SK-N-SH (cell line): Measurements from ENCODE around the gene SAP30L. TPM values are rescaled to one million over a fixed set of nuclear protein-coding genes. Genes with fewer than 3 reads are reported as not detected.

Experiments
- CTCF ChIA-PET: fragments of 300-600, 350-600 bp; formaldehyde crosslinking; extraction: SDS; loops from one replicate; lab custom pipeline; 2021; lab: Yijun Ruan, JAX
- POLR2A ChIA-PET: fragments of 350-600 bp; sonication (Branson Sonifier 250); formaldehyde crosslinking; extraction: SDS; loops from one replicate; lab custom pipeline; 2020; ENCODE audit warnings: antibody characterized with exemption, inconsistent platforms; lab: Yijun Ruan, JAX
- DNase-seq: peaks from one replicate; pipeline ENCODE4 v3.0.0; 2012
- H2AFZ ChIP-seq: fragments of 200-600 bp; sonication (generic); 2 replicates; pipeline ENCODE4 v1.8.1; 2016; ENCODE audit warnings: antibody characterized with exemption, mild to moderate bottlenecking, low read depth
- H3F3A ChIP-seq: fragments of 200-600 bp; sonication (generic); replicated peaks from 2 replicates; pipeline ENCODE3; 2016; ENCODE audit warnings: antibody characterized with exemption, mild to moderate bottlenecking; ENCODE audit not compliant: insufficient read depth
- H3K27ac ChIP-seq, 2 experiments: fragments of 200-500 bp in 1 of 2; fragments of 200-600 bp in 1 of 2; sonication (Bioruptor generic) in 1 of 2; sonication (generic), shearing (Covaris generic) in 1 of 2; 2 replicates each; pipeline versions ENCODE4 v1.5.1 to v1.6.1; 2014 to 2016; ENCODE audit warnings: low read depth in 2 of 2, inconsistent platforms in 1 of 2, low read length in 1 of 2, mild to moderate bottlenecking in 1 of 2, mixed read lengths in 1 of 2
- H3K27me3 ChIP-seq: fragments of 200-600 bp; sonication (generic), shearing (Covaris generic); 2 replicates; pipeline ENCODE4 v1.6.1; 2016; ENCODE audit warnings: mixed run types; ENCODE audit not compliant: insufficient read depth
- H3K36me3 ChIP-seq, 2 experiments: fragments of 200-500 bp in 1 of 2; fragments of 200-600 bp in 1 of 2; sonication (Bioruptor generic) in 1 of 2; sonication (generic) in 1 of 2; replicated peaks in 1 of 2; 2 replicates each; pipeline versions ENCODE3 to v1.5.1; 2014 to 2016; ENCODE audit warnings: low read length in 1 of 2, mild to moderate bottlenecking in 1 of 2; ENCODE audit not compliant: insufficient read depth in 2 of 2, control insufficient read depth in 1 of 2
- H3K4me1 ChIP-seq, 2 experiments: fragments of 200-500 bp in 1 of 2; fragments of 200-600 bp in 1 of 2; sonication (Bioruptor generic) in 1 of 2; sonication (generic), shearing (Covaris generic) in 1 of 2; 2 replicates each; pipeline versions ENCODE4 v1.5.1 to v1.6.1; 2014 to 2016; ENCODE audit warnings: low read depth in 1 of 2, low read length in 1 of 2, mixed run types in 1 of 2; ENCODE audit not compliant: insufficient read depth in 2 of 2, control insufficient read depth in 1 of 2
- H3K4me2 ChIP-seq: fragments of 200-600 bp; sonication (generic), shearing (Covaris generic); 2 replicates; pipeline ENCODE4 v1.6.1; 2017; ENCODE audit warnings: mixed run types
- H3K4me3 ChIP-seq, 2 experiments: fragments of 200-500 bp in 1 of 2; fragments of 200-600 bp in 1 of 2; sonication (Bioruptor generic) in 1 of 2; sonication (generic), shearing (Covaris generic) in 1 of 2; 2 replicates each; pipeline versions ENCODE4 v1.5.1 to v1.8.1; 2014 to 2016; ENCODE audit warnings: low read depth in 2 of 2, inconsistent platforms in 1 of 2, low read length in 1 of 2, mild to moderate bottlenecking in 1 of 2, mixed read lengths in 1 of 2, moderate library complexity in 1 of 2
- H3K79me2 ChIP-seq: fragments of 200-600 bp; sonication (generic); 2 replicates; pipeline ENCODE4 v1.8.1; 2017; ENCODE audit warnings: mild to moderate bottlenecking; ENCODE audit not compliant: insufficient read depth
- H3K9ac ChIP-seq: fragments of 200-600 bp; sonication (generic); 2 replicates; pipeline ENCODE4 v1.6.1; 2017; ENCODE audit warnings: mixed run types
- H3K9me2 ChIP-seq: fragments of 200-600 bp; sonication (generic); 2 replicates; pipeline ENCODE4 v1.6.1; 2017; ENCODE audit warnings: mixed run types
- H3K9me3 ChIP-seq: fragments of 200-600 bp; sonication (generic); 2 replicates; pipeline ENCODE4 v1.6.1; 2017; ENCODE audit warnings: mixed run types, mild to moderate bottlenecking, moderate library complexity
- H4K20me1 ChIP-seq: fragments of 200-600 bp; sonication (generic); 2 replicates; pipeline ENCODE4 v1.6.1; 2017; ENCODE audit warnings: mild to moderate bottlenecking, mixed run types; ENCODE audit not compliant: insufficient read depth
- CHD2 ChIP-seq: fragments of 150-350 bp; IDR thresholded peaks from 2 replicates; pipeline ENCODE4 v1.6.1; 2018; ENCODE audit warnings: low read length; ENCODE audit not compliant: partially characterized antibody
- ELF1 ChIP-seq: IDR thresholded peaks from 2 replicates; pipeline ENCODE4 v1.4.0; 2012
- EP300 ChIP-seq, 2 experiments: IDR thresholded peaks; 2 replicates each; pipeline versions ENCODE4 v1.4.0 to v1.6.1; 2012; ENCODE audit warnings: borderline replicate concordance in 1 of 2, low read depth in 1 of 2, low read length in 1 of 2
- FOSL2 ChIP-seq: IDR thresholded peaks from 2 replicates; pipeline ENCODE4 v1.4.0; 2012; ENCODE audit warnings: low read depth, mild to moderate bottlenecking, moderate library complexity, borderline replicate concordance
- FOXJ3 ChIP-seq: sonication (generic); formaldehyde crosslinking; IDR thresholded peaks from 2 replicates; pipeline ENCODE4 v1.5.1; 2020; ENCODE audit warnings: mild to moderate bottlenecking, missing genetic modification reagents
- GATA2 ChIP-seq: sonication (generic); formaldehyde crosslinking; IDR thresholded peaks from 2 replicates; pipeline ENCODE4 v1.5.0; 2020; ENCODE audit warnings: mild to moderate bottlenecking, missing genetic modification reagents
- IRF3 ChIP-seq: fragments of 150-350 bp; IDR thresholded peaks from 2 replicates; pipeline ENCODE4 v1.6.1; 2016; ENCODE audit warnings: mild to moderate bottlenecking, low read depth, low read length
- JUND ChIP-seq: IDR thresholded peaks from 2 replicates; pipeline ENCODE4 v1.4.0; 2012
- MAX ChIP-seq: IDR thresholded peaks from 2 replicates; pipeline ENCODE4 v1.4.0; 2012; ENCODE audit warnings: low read depth
- MEF2A ChIP-seq: IDR thresholded peaks from 2 replicates; pipeline ENCODE4 v1.4.0; 2012; ENCODE audit warnings: low read depth, borderline replicate concordance
- MXI1 ChIP-seq: IDR thresholded peaks from 2 replicates; pipeline ENCODE4 v1.6.1; 2012; ENCODE audit warnings: mild to moderate bottlenecking, low read depth, low read length, improper control_type of control experiment
- NFIC ChIP-seq: IDR thresholded peaks from 2 replicates; pipeline ENCODE4 v1.4.0; 2012; ENCODE audit warnings: borderline replicate concordance
- POLR2AphosphoS5 ChIP-seq: IDR thresholded peaks from 2 replicates; pipeline ENCODE4 v1.6.1; 2012; ENCODE audit warnings: low read depth, low read length
- RAD21 ChIP-seq: IDR thresholded peaks from 2 replicates; pipeline ENCODE4 v1.6.1; 2012; ENCODE audit warnings: mild to moderate bottlenecking, low read length
- RCOR1 ChIP-seq: fragments of 150-350 bp; IDR thresholded peaks from 2 replicates; pipeline ENCODE4 v1.6.1; 2017; ENCODE audit warnings: antibody characterized with exemption, low read length
- REST ChIP-seq: IDR thresholded peaks from 2 replicates; pipeline ENCODE4 v1.6.1; 2012; ENCODE audit warnings: mild to moderate bottlenecking, low read depth, low read length, moderate library complexity
- RFX5 ChIP-seq: IDR thresholded peaks from 2 replicates; pipeline ENCODE4 v1.6.1; 2012; ENCODE audit warnings: mild to moderate bottlenecking, improper control_type of control experiment, low read length
- RXRA ChIP-seq: IDR thresholded peaks from 2 replicates; pipeline ENCODE4 v1.4.0; 2012; ENCODE audit warnings: low read depth, mild to moderate bottlenecking, borderline replicate concordance
- SMC3 ChIP-seq: IDR thresholded peaks from 2 replicates; pipeline ENCODE4 v1.6.1; 2012; ENCODE audit warnings: low read depth, low read length, improper control_type of control experiment
- TAF1 ChIP-seq: IDR thresholded peaks from 2 replicates; pipeline ENCODE4 v1.6.1; 2012; ENCODE audit warnings: low read depth, mild to moderate bottlenecking, low read length, moderate library complexity, borderline replicate concordance
- TCF12 ChIP-seq: IDR thresholded peaks from 2 replicates; pipeline ENCODE4 v1.4.0; 2012
- USF1 ChIP-seq: IDR thresholded peaks from 2 replicates; pipeline ENCODE4 v1.4.0; 2012; ENCODE audit warnings: low read depth, borderline replicate concordance
- USF2 ChIP-seq: fragments of 150-350 bp; IDR thresholded peaks from 2 replicates; pipeline ENCODE4 v1.6.1; 2017; ENCODE audit warnings: antibody characterized with exemption, low read length, low read depth, borderline replicate concordance
- WGBS: methylation state at CpG from one replicate; pipeline ENCODE4 v1.1.6; 2017; ENCODE audit warnings: low lambda C conversion rate; 5-methylcytosine and 5-hydroxymethylcytosine counted together
- polyA plus RNA-seq, 3 experiments: library from polyadenylated mRNA; depleted of rRNA; stranded (reverse); fragments of >200 nt; gene quantifications; 2 replicates each; pipeline ENCODE4 v1.2.3, GENCODE V29; 2012

The SAP30L gene
- polyA plus RNA-seq, 1 of the 3 experiments (the other 2 are of a cell fraction): 26.6 TPM

- peak; percentile 81 for DNase-seq
- Histone ChIP-seq H2AFZ (no peak overlapping the region), H3K79me2 (no peaks in the 10 kb centered on the region), H3F3A (no peaks in the 10 kb centered on the region), H3K9me2 (no peaks in the 10 kb centered on the region), H3K4me3 (no peak overlapping the region), H3K9ac (no peak overlapping the region), H3K4me2 (no peak overlapping the region), H4K20me1 (no peaks in the 10 kb centered on the region), H3K4me1 (peaks cover 0 to 50% of the 10 kb centered on the region in 2 experiments; a peak in 2 of 4 replicates), H3K9me3 (no peaks in the 10 kb centered on the region), H3K27me3 (peaks cover 50% of the 10 kb centered on the region), H3K36me3 (no peaks in the 10 kb centered on the region), H3K27ac (peak overlapping the region in 1 of 2 experiments; percentile 100; a peak in 2 of 4 replicates)
- POLR2A ChIA-PET: interaction anchor here (1.1 to 4.9 kb wide), 9 partner anchors 11 to 116 kb away, joined by 5 to 87 read pairs (median 9); partner anchors contain the start of gene HAND1
- WGBS: 17% methylated on average over 2 of the region's 2 CpGs
- CTCF ChIA-PET: interaction anchor here (0.9 to 6.6 kb wide), 7 partner anchors 13 to 144 kb away, joined by 5 to 93 read pairs (median 23); no protein-coding TSS in a partner anchor
- TF ChIP-seq USF2 (no peak), EP300 (IDR thresholded peaks at IDR 0.05; ENCODE audit: borderline replicate concordance in 1 of 2, low read depth in 1 of 2, low read length in 1 of 2) (peak in 1 of 2 experiments; percentile 99; a peak in 2 of 4 replicates), MXI1 (peak; percentile 68; the same call in 1 of the 2 replicates), RXRA (no peak), USF1 (no peak), RAD21 (peak; percentile 33; the same call in 1 of the 2 replicates), TCF12 (peak; percentile 31; the same call in 1 of the 2 replicates), MAX (no peak), TAF1 (no peak), CHD2 (peak; percentile 90), IRF3 (no peak), POLR2AphosphoS5 (peak; percentile 34; the same call in 1 of the 2 replicates), SMC3 (peak; percentile 20; the same call in 1 of the 2 replicates), FOXJ3 (peak; percentile 91), REST (no peak), RCOR1 (peak; percentile 91), MEF2A (no peak), ELF1 (no peak), JUND (no peak), RFX5 (no peak), NFIC (no peak), GATA2 (CRISPR knock-in tag) (peak; percentile 99), FOSL2 (no peak)
These were observed 41.7 kb downstream of the SAP30L start for GRCh38 chr5:154487541-154487940.
